COLO668 (cell line): Measurements from ENCODE around the gene SURF1.
A peak's percentile ranks its signal among the peaks of the same experiment; 100 is the strongest.

Source experiments
- DNase-seq: peaks from one replicate; lab custom pipeline; 2025; ENCODE audit not compliant: unreplicated experiment; lab: John Stamatoyannopoulos, UW

SURF1 gene

DNA sequence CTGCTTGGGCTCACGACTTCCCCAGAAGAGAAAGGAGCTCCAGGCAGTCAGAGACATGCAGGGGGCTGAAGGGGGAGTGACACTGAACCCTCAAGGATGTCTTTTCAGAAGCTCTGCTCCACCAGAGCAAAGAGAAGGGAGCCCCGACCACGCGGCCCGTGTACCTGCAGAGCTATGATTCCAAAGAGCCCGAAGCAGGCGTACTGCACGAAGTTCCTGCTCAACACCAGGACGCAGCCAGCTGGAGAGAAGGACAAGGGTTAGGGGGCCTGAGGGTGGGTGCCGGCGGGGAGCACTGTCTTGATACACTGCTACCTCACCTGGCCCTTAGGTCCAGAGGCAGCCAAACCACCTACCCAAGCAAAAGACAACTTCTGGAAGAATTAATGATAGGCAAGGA is 10.1 kb upstream of the SURF1 start:
- no peak for DNase-seq

DNA sequence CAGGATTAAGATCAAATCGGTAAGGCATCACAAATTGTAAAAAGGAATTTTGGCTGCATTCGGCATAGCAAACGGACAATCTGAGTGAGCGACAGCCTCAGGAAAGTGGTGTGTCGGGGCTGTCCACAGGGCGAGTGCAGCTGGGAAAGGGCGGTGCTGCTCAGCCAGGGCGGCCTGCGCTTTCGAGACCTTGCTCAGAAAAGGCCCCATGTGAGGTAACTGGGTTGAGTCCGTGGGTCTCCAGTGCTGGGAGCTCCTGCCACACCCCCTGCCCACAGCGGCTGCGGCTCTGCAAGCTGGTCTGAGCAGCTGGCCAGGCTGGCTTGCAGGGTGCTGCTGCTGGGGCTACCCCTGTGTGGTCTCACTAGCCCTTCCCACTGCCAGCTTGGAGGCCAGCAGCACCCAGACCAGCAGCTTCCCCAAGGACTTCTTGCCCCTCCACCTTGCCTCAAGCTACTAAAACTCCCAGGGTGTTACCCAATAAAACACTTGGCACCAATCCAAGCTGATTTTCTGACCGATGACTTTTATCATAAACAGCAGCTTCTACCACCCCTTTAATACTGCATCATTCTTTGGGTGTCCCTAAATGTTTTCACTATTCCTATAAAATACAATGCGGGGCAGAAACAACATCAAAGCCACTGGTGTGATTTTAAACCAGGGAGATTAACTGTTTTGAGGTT is 6.2 kb upstream of the SURF1 start:
- no peak for DNase-seq

DNA sequence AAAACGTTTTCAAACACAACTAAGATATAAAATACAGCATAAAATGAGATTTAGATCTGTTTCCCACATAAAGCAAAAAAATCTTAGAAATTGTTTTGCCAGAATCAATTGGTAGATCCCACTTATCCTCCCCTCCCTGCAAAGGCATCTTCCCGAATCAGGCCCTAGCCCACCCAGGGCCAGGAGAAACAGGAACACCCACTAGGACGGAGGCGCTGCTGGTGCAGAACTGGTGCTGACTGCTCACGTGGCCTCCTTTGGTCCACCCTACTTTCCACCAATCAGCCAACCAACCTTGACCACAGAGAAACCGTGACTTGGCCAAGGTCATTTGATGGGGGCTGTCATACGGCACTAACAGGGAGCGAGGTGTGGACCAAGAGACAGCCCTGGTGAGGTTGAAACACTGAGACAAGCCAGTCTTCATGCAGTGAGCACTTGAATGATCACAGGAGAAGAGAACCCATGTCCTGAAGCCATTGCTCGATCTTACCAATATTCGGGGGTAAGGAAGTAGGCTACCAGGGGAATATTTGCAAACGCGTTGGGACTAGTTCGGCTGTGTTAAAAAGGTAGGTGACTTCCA is 5.3 kb upstream of the SURF1 start:
- no peak for DNase-seq

DNA sequence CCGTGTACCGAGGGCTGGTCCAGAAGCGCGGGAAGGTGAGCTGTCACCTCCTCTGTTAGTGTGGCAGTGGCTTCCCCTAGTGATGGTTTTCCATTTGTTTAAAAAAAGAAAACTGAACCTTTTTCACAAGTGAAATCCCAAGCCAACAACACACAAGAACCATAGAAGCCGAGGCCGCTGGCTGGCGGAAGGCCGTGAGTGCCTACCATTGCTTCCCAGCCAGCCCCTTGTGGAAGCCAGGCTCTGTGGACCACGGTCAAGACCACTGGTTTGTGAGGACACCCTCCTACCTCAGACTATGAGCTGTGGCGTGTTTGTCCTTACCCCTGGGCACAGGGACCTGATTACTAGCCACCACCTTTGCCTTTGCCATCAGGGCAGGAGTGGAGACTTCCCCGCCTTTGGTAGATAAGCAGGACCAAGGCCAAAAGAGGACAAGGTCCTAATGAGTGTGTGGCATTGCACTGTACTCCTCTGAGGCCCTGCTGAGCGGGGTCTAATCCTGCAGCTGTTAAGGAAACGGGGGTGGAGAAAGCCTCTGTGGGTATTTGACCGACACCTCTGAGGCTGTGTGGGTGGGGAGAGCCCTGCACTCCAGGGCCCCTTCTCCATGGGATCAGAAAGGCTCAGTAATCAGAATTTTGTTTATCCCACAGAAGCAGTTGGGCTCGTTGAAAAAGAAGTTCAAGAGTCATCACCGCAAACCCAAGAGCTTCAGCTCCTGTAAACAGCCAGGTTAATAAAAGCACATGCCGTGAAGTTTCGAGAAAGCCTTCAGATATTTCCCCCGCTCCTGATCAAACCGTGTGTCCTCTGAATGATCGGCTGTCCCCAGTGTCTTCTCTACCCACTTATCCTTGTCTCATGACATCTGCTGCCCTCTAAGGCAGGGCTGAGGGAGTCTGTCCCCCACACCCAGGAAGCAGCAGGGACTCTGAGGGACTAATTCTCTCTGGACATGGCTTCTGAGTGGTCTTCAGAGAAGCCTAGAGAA is 4.4 kb upstream of the SURF1 start:
- DNase-seq, result no peak

DNA sequence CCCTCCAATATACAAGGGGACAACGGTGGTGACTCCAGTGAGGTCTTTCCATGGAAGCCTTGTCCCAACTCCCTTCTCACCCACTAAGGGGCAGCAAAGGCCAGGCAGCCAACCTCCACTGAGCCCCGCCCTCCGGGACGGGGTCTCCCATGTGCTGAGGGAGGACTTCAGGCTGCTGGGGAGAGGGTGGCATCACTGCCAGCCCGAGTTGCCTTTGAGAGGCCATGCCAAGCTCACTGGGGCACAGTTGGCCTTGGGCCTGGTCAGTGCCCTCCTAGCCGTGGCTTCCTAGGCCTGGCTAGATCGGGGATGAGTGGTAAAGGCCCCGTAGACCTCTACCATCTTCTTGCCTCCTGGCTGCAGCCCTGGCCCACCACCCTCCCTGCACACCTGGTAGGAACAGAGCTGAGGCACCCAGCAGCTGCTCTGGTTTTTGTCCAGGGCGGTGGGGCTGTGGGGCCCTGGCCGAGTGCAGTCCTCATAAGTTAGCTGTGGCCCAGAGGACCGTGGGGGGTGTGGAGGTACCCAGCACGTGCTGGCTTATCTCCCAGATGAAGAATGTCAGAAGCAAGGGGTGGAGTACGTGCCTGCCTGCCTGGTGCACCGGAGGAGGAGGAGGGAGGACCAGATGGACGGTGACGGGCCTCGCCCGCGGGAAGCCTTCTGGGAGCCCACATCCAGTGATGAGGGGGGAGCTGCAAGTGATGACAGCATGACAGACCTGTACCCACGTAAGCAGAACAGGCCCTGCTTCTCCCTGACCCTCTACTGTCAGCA is 3.3 kb upstream of the SURF1 start:
- DNase-seq, result peak; percentile 23

DNA sequence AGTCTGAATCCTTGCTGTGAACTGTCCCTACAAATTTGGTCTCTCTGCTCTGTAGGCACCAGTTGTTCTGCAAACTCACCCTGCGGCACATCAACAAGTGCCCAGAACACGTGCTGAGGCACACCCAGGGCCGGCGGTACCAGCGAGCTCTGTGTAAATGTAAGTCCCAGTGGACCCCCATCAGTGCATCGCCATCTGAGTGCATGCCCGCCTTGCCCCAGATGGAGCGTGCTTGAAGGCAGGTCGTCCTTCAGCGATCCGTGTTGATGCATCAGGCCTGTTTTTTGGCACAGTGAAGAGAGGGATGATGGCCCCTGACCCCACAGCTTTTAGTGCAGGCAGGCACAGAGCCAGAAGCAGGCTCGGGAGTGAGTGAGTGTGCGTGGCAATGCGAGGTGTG is 1.4 kb upstream of the SURF1 start:
- DNase-seq, result no peak

DNA sequence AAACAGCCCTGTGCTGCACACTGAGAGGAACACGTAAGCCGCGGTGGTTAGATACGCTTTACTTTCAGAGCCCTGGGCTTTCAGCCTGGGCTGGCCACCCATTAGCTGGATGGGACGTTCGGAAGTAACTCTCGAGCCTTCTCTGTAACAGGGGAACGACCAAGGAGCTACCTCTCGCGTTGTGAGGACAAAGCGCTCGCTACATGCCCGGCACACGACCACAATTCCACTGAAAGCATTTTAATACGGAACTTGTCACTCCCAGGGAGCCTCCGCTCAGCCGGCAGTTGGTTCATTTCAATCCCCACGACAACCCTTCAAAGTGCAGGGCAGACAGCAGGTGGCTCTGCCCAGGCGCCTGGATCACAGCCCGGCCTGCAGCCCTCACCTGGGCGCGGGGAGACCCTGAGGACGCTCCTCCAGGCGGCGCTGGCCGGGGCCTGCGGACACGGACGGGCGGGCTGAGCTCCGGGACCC is 368 bp downstream of the SURF1 start:
- DNase-seq, result peak; percentile 65

DNA sequence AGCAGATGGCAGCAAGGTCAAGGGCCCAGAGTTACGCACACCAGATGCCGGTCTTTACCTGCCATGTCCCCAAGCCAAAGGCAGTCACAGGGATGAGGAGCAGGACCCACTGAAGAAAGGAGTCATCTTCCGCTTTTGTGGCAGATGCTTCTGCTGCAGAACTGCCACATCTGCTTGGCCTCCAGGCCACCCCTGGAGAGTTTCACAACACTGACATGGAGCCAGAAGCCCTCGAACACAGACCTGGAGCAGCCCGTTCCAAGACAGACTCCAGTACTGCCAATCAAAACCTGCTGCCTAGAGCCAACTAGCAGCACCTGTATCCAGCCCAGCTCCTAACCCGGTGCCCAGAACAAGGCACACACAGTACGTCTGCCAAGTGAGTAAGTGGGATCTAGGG is 1.5 kb downstream of the SURF1 start:
- DNase-seq, result no peak

DNA sequence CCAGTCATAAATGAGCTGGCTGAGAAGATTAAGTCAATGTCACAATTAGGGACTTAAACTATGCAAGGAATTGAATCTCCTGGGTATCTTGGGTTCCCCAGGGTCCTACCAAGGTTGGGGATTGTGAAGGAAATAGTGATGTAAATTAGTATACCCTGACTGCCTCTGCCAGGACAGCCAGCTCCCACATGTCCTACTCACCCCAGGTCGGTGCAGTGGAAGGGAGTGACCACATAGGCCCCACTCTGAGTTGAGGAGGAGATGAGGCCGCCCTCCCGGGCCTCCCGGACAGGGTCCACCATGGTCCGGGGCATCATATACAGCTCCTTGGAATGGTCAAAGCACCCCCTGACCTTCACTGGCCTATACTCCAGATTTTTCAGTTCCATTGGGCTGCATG is 2.7 kb downstream of the SURF1 start:
- no peak for DNase-seq

DNA sequence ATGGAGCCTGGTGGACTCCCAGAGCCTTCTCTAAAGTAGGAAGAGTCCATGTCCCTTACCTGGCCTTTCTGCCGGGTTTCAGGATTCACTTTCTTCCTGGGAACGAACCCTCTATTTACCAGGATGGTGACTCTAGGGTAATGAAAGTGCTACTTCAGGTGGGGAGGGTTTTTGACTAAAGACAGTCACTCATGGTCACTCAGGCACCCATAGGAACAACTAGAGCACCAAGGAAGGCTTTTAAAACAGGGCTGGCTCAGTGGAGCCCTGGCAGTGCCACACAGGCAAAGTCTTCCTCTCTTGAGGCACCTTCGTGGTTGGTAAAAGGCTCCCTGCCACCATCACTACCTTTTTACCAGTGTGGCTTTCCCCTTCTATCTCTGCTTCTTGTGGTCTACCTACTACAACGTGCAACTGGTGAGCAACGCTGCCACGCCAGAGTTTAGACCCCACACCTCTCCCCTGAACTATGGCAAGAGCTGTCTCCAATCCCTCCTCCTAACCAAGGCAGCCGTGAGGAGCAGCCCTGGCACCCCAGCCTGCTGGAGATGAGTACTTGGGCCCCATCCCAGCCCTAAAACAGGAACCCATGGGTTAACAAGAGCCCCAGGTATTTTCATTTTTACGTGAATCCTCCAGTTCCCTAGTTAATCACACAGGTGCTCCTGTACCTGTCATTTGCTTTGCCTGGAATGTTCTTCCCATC is 3.5 kb downstream of the SURF1 start:
- no peak for DNase-seq

DNA sequence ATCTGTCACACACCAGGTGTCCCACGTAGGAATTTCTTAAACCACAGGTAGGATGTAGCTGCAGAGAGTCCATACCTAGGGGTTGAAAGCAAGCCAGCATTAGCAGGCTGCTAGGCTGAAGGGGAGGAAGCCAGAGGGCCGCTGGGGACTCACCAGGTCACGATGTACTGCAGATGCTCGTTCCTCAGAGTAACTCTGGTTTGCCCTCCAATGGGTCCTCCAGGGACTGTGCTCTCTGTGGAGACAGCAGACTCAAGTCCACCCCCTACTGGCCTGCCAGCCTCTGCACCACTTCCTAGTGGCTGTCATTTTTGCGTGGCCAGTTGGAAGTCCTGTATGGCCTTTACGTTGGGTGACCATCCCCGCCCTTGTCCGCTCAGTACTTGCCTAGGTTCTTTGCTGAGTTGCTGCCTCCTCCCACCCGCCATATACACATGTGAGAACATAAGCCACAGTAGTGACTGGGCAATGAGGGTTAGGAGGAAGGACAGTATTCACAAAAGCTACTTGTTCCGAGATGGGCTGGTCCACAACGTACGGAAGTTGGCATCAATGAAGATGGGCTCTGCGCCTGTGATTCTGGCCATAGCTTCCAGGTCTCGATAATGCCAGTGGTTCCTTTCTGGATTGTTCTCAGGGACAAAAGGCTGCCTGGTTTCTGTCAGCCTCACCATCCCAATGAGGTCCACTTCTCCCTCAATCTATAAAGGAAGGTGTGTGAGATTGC is 4.2 kb downstream of the SURF1 start:
- DNase-seq, result peak; percentile 44

DNA sequence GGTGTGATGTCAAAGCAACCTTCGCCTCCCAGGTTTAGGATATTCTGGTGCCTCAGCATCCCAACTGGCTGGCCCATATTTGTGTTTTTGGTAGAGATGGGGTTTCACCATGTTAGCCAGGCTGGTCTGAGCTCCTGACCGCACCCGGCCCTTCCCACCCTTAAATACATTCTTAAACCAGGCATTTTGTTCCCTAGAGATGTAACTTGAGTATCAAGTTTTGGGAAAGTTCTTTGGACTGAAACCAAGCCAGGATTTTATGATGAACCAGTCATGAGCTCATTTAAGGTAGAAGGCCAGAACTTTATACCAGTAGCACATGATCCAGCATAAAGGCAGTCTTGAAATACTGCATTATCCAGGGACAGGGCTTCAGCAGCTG is 4.8 kb downstream of the SURF1 start:
- DNase-seq, result no peak

DNA sequence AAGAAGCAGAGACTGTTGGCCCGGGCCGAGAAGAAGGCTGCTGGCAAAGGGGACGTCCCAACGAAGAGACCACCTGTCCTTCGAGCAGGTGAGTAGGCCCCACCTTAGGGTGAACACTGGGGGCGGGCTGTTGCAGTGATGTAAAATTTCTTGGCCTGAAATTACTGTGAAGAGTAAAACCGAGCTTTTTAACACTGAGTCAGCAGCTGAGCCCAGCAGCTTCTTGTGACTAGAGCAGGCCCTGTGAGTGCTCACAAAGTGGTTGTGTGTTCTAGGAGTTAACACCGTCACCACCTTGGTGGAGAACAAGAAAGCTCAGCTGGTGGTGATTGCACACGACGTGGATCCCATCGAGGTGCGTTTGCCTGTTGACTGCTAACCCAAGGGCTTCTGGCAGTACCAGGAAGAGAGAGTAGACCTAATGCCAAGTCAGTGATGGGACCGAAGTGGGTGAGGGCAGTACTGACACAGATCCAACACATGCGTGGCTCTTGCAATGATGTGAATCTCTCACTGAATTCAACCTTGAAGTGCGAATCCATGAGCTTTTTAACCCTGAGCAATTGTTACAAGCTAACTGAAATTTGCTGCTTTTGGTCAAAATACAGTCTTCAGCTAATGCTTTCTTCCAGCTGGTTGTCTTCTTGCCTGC is 6.2 kb downstream of the SURF1 start:
- DNase-seq, result no peak

DNA sequence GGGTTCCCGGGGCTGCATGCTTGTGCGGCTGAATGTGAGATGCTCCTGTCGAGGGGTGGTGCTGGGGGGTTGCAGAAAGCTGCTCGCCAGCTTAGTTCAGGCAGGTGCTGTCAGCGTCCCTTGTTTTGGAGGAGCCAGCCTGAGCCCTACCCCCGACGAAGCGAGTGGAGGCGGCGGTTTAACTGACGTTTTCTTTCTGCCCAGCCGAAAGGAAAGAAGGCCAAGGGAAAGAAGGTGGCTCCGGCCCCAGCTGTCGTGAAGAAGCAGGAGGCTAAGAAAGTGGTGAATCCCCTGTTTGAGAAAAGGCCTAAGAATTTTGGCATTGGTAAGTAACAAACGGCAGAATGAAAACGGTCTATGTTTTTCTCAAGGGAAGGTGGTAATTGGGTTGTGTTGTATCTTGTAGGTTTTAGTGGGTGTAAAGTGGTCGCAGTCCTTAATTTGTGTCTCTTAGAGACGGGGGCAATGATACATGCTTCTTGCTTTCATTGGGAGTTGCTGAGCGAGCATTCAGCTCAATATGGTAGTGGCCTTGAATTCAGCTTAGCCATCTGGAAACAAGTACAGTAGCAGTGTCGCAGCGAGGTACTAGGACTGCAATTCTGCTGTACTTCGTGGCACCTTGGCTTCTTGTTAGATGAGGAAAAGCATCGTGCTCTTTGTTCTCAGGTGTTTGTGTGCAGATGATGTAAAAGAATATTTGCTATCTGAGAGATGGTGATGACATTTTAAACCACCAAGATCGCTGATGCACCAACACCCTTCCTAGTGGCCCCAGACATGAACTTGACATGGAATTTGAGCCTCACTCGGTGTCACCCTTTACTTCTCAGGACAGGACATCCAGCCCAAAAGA is 7.3 kb downstream of the SURF1 start:
- no peak for DNase-seq

DNA sequence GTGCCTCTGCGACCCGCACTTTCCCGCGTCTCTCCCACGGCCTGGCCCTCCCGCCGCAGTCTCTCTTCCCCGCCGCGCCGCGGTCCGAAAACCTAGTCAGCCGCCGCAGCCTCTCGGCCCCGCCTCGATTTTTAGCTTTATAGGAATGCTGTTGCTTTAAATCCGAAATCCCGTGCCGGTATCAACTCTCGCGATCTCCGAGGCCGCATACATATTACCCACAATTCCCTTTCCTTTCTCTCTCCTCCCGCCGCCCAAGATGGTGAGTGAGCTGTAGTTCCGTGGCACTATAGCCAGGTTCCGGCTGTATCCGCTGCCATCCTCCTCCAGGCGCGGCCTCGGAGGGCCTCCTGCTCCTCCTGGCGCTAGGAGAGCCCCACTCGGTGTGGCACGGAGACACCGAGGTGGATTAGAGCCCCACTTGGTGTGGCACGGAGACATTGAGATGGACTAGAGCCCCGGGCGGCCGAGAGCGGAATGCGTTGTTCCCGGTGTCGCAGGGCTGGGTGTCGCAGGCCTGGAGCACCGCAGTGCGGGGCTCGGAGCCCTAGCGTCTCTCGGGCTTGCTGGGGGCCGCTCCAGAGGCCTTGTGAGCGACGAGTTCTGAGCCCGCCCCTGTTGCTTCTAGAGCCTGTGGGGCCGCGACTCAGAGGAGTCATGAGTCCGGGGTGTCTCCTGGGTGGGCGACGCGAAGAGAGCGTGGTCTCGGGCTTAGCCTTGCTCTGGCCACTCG is 8.1 kb downstream of the SURF1 start, which contains the start of the genes MED22 and RPL7A:
Gene MED22, minus strand, starts transcription at position 147 of the 733 bp plus-strand sequence. CDS start 1,469 bp downstream, outside the sequence.
Gene RPL7A, plus strand, starts transcription at position 234 of the 733 bp plus-strand sequence. Its CDS starts 26 bp downstream, at position 260.
- DNase-seq, result peak; percentile 93

DNA sequence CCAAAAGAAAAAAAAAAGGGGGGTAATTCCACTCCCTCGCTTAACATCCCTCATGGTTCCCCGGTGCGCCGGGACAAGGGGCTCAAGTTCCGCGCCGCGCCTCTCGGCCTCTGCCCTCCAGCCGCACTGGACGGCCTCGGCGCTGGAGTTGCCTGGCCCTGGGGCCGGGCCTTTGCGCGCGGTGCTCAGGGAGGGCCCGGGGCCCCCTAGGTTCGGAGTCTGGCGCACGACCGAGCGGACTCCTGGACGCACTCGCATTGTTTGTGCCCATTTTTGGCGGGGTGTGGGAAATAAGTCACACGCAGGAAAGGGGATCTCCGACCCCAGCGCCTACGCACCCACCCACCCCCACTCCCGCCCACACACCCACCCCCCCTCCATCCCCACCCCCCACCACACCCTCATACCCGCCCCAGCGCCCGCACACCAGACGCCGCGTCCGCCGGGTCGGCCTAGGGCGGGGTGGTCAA is 8.7 kb downstream of the SURF1 start:
- DNase-seq, result peak; percentile 58
